ENCODE measurements around the gene SPP2. TPM values are rescaled to one million over a fixed set of nuclear protein-coding genes. Genes with fewer than 3 reads are reported as not detected.

The SPP2 gene
- polyA plus RNA-seq, 3 donors = not detected

DNA sequence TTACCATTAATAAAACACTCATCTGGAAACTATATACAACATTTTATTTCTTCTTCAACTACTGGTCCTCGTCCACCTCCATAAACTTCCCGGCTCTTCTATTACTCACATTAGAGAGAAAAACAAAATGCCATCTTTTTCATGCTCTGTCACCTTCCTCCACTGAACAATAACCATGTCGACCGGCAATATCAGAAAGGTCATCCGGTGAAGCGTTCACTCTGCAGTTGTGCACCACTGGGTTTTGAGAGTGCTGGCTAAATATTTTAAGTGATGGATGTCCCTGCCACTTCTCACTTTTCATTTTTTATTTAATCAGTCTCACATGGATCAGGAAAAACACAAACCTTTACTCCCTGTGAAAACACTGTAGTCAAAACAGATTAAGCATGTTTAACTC is 48.2 kb downstream of the SPP2 start:
- Histone ChIP-seq H3K79me2 (ENCODE audit: insufficient read depth, low read length) (no peaks in the 10 kb centered on the region), H3K4me1 (ENCODE audit: control insufficient read depth in 1 of 2, insufficient read depth in 2 of 2, low read length in 2 of 2) (no peaks in the 10 kb centered on the region), H3K9ac (ENCODE audit: insufficient read depth, low read length, poor library complexity, severe bottlenecking) (no peak overlapping the region), H3K27me3 (ENCODE audit: control insufficient read depth in 2 of 2, insufficient read depth in 2 of 2, low read length in 2 of 2) (no peaks in the 10 kb centered on the region), H3K4me2 (replicated peaks; ENCODE audit: extremely low read depth, low read length, poor library complexity, severe bottlenecking) (no peak overlapping the region), H3K4me3 (replicated peaks in 1 of 3; ENCODE audit: low read depth in 2 of 3, low read length in 3 of 3) (no peak overlapping the region), H4K20me1 (ENCODE audit: insufficient read depth, low read length) (no peaks in the 10 kb centered on the region), H3K9me3 (replicated peaks in 1 of 2; ENCODE audit: control insufficient read depth in 1 of 2, insufficient read depth in 1 of 2, low read length in 2 of 2) (no peaks in the 10 kb centered on the region), H2AFZ (ENCODE audit: insufficient read depth, low read depth, low read length, poor library complexity, severe bottlenecking) (no peak overlapping the region), H3K27ac (ENCODE audit: low read depth in 1 of 2, low read length in 2 of 2) (no peak overlapping the region), H3K36me3 (replicated peaks in 1 of 2; ENCODE audit: control insufficient read depth in 1 of 2, insufficient read depth in 2 of 2, low read length in 2 of 2) (no peaks in the 10 kb centered on the region)
- 90% methylated on average over 2 of the region's 6 CpGs for WGBS (ENCODE audit: insufficient coverage)
- Mint-ChIP-seq H3K36me3 (no peaks in the 10 kb centered on the region), H3K4me3 (no peak overlapping the region), H3K27me3 (ENCODE audit: low read depth in 3 of 3) (peaks cover 3 to 8% (median 4%) of the 10 kb centered on the region in 3 donors), H3K9me3 (peaks cover 0 to 3% (median 0%) of the 10 kb centered on the region in 7 donors), H3K27ac (no peak overlapping the region), H3K4me1 (peaks cover 4% of the 10 kb centered on the region)
- no peak for DNase-seq
- intact Hi-C loops (cut with micrococcal nuclease) = no loop called here
- TF ChIP-seq, protein P1, sequence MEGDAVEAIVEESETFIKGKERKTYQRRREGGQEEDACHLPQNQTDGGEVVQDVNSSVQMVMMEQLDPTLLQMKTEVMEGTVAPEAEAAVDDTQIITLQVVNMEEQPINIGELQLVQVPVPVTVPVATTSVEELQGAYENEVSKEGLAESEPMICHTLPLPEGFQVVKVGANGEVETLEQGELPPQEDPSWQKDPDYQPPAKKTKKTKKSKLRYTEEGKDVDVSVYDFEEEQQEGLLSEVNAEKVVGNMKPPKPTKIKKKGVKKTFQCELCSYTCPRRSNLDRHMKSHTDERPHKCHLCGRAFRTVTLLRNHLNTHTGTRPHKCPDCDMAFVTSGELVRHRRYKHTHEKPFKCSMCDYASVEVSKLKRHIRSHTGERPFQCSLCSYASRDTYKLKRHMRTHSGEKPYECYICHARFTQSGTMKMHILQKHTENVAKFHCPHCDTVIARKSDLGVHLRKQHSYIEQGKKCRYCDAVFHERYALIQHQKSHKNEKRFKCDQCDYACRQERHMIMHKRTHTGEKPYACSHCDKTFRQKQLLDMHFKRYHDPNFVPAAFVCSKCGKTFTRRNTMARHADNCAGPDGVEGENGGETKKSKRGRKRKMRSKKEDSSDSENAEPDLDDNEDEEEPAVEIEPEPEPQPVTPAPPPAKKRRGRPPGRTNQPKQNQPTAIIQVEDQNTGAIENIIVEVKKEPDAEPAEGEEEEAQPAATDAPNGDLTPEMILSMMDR (IDR thresholded peaks at IDR 0.05) = no peak

DNA sequence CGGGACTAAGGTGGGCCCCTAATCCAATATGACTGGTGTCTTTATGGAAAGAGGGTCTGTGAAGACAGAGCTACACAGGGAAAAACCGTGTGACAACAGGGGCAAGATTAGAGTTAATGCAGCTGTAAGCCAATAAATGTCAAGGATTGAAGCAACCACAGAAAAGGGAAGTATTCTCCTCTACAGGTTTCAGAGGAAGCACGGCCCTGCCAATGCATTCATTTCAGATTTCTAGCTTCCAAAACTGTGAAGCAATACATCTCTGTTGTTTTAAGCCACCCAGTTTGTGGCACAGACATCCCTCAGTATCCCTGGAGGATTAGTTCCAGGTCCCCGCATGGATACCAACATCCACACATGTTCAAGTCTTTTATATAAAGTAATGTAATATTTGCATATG is 48.8 kb downstream of the SPP2 start:
- H3K4me2 ChIP-seq (replicated peaks; ENCODE audit: extremely low read depth, low read length, poor library complexity, severe bottlenecking) = no peak overlapping the region
- H3K9me3 ChIP-seq (replicated peaks in 1 of 2; ENCODE audit: control insufficient read depth in 1 of 2, insufficient read depth in 1 of 2, low read length in 2 of 2) = no peaks in the 10 kb centered on the region
- H3K27me3 ChIP-seq (ENCODE audit: control insufficient read depth in 2 of 2, insufficient read depth in 2 of 2, low read length in 2 of 2) = no peaks in the 10 kb centered on the region
- peaks cover 4% of the 10 kb centered on the region for H3K4me1 Mint-ChIP-seq
- no peaks in the 10 kb centered on the region for H3K36me3 Mint-ChIP-seq
- no peak overlapping the region for H3K4me3 Mint-ChIP-seq
- no peaks in the 10 kb centered on the region for H3K36me3 ChIP-seq (replicated peaks in 1 of 2; ENCODE audit: control insufficient read depth in 1 of 2, insufficient read depth in 2 of 2, low read length in 2 of 2)
- H3K4me1 ChIP-seq (ENCODE audit: control insufficient read depth in 1 of 2, insufficient read depth in 2 of 2, low read length in 2 of 2) = no peaks in the 10 kb centered on the region
- no peak overlapping the region for H2AFZ ChIP-seq (ENCODE audit: insufficient read depth, low read depth, low read length, poor library complexity, severe bottlenecking)
- no peaks in the 10 kb centered on the region for H4K20me1 ChIP-seq (ENCODE audit: insufficient read depth, low read length)
- peak in 2 of 3 donors; percentile 0 to 7 for DNase-seq
- H3K27me3 Mint-ChIP-seq (ENCODE audit: low read depth in 3 of 3) = peaks cover 3 to 6% (median 6%) of the 10 kb centered on the region in 3 donors
- peaks cover 0 to 4% (median 0%) of the 10 kb centered on the region in 7 donors for H3K9me3 Mint-ChIP-seq
- H3K9ac ChIP-seq (ENCODE audit: insufficient read depth, low read length, poor library complexity, severe bottlenecking) = no peak overlapping the region
- no peak overlapping the region for H3K4me3 ChIP-seq (replicated peaks in 1 of 3; ENCODE audit: low read depth in 2 of 3, low read length in 3 of 3)
- peak overlapping the region in 1 of 7 donors; percentile 1 for H3K27ac Mint-ChIP-seq
- WGBS (ENCODE audit: insufficient coverage) = 30% methylated on average over 2 of the region's 4 CpGs
- H3K27ac ChIP-seq (ENCODE audit: low read depth in 1 of 2, low read length in 2 of 2) = no peak overlapping the region
- intact Hi-C loops (cut with micrococcal nuclease) = no loop called here
- H3K79me2 ChIP-seq (ENCODE audit: insufficient read depth, low read length) = no peaks in the 10 kb centered on the region
- TF ChIP-seq, protein P1 (IDR thresholded peaks at IDR 0.05) = no peak

Data from CD14-positive monocyte (primary cell).